K562 (cell line): ENCODE results near the gene RNASEH2A.

Experiments used
- ARID3A ChIP-seq: IDR thresholded peaks from 2 replicates; pipeline ENCODE4 v1.6.1; 2012; ENCODE audit warnings: low read depth, low read length, improper control_type of control experiment, borderline replicate concordance
- HDGF ChIP-seq: fragments of 450-650 bp; IDR thresholded peaks from 2 replicates; pipeline ENCODE4 v1.6.1; 2016
- HEY1 ChIP-seq: fragments of 250-450 bp; sonication (Bioruptor Pico); IDR thresholded peaks from 2 replicates; pipeline ENCODE4 v1.5.0; 2020; ENCODE audit warnings: mild to moderate bottlenecking, moderate library complexity, borderline replicate concordance
- IRF1 ChIP-seq: sonication (generic); formaldehyde crosslinking; IDR thresholded peaks from 2 replicates; pipeline ENCODE4 v1.8.0; 2022; ENCODE audit warnings: missing genetic modification reagents, mild to moderate bottlenecking, borderline replicate concordance
- JUNB ChIP-seq: fragments of 450-650 bp; formaldehyde crosslinking; conservative IDR thresholded peaks from 2 replicates; pipeline ENCODE4 v1.4.0; 2020; ENCODE audit warnings: mild to moderate bottlenecking
- RCOR1 ChIP-seq, 2 experiments: IDR thresholded peaks; 2 replicates each; pipeline ENCODE4 v1.6.1; 2012; ENCODE audit warnings: low read depth in 2 of 2, low read length in 2 of 2, borderline replicate concordance in 1 of 2, improper control_type of control experiment in 1 of 2
- ZBTB1 ChIP-seq: sonication (generic); formaldehyde crosslinking; IDR thresholded peaks from 2 replicates; pipeline ENCODE4 v1.8.1; 2023; ENCODE audit warnings: missing genetic modification reagents, low read depth, mild to moderate bottlenecking, borderline replicate concordance
- ZEB2 ChIP-seq: fragments of 450-650 bp; IDR thresholded peaks from 2 replicates; pipeline ENCODE4 v1.6.1; 2016
- TF ChIP-seq, protein P1 (sequence below): sonication (generic); formaldehyde crosslinking; IDR thresholded peaks from 2 replicates; pipeline ENCODE4 v1.5.0; 2020; ENCODE audit warnings: missing genetic modification reagents

- TF ChIP-seq HEY1 (CRISPR knock-in tag) (no peak), ZEB2 (no peak), ARID3A (no peak), ZBTB1 (CRISPR knock-in tag) (no peak), IRF1 (no peak), RCOR1 (IDR thresholded peaks at IDR 0.05; ENCODE audit: borderline replicate concordance in 1 of 2, low read depth in 2 of 2, low read length in 2 of 2) (no peak; a peak in 1 of 4 replicates), JUNB (CRISPR knock-in tag) (no peak), HDGF (no peak)
- TF ChIP-seq, protein P1, sequence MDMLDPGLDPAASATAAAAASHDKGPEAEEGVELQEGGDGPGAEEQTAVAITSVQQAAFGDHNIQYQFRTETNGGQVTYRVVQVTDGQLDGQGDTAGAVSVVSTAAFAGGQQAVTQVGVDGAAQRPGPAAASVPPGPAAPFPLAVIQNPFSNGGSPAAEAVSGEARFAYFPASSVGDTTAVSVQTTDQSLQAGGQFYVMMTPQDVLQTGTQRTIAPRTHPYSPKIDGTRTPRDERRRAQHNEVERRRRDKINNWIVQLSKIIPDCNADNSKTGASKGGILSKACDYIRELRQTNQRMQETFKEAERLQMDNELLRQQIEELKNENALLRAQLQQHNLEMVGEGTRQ (CRISPR knock-in tag), result no peak
Observed at GRCh38 chr19:12789904-12790619, 16.3 kb upstream of the RNASEH2A start.
